Trophoblast cell (in vitro differentiated cells and primary cell): ENCODE data around the gene TENM4.

Source experiments
- DNase-seq, 2 donors: peaks; one replicate each; pipeline ENCODE4 v3.0.0-alpha.2; 2016
- H2AFZ ChIP-seq: 2 replicates; pipeline ENCODE4 v1.6.1; 2013; ENCODE audit warnings: low read length, moderate library complexity, mild to moderate bottlenecking; ENCODE audit not compliant: insufficient read depth, poor library complexity
- H2AK5ac ChIP-seq: 2 replicates; pipeline ENCODE4 v1.6.1; 2013; ENCODE audit warnings: mild to moderate bottlenecking, low read length
- H2BK120ac ChIP-seq: 2 replicates; pipeline ENCODE4 v1.6.1; 2013; ENCODE audit warnings: low read length, mild to moderate bottlenecking, moderate library complexity; ENCODE audit not compliant: insufficient read depth, poor library complexity
- H2BK12ac ChIP-seq: 2 replicates; pipeline ENCODE4 v1.6.1; 2013; ENCODE audit warnings: mild to moderate bottlenecking, low read length, moderate library complexity
- H2BK5ac ChIP-seq: 2 replicates; pipeline ENCODE4 v1.6.1; 2013; ENCODE audit warnings: low read length, low read depth, moderate library complexity, mild to moderate bottlenecking; ENCODE audit not compliant: poor library complexity
- H3K14ac ChIP-seq: 2 replicates; pipeline ENCODE4 v1.6.1; 2013; ENCODE audit warnings: mild to moderate bottlenecking, low read length
- H3K18ac ChIP-seq: 2 replicates; pipeline ENCODE4 v1.6.1; 2013; ENCODE audit warnings: mild to moderate bottlenecking, low read length
- H3K23ac ChIP-seq: 2 replicates; pipeline ENCODE4 v1.6.1; 2013; ENCODE audit warnings: low read length
- H3K27ac ChIP-seq: 2 replicates; pipeline ENCODE4 v1.5.1; 2013; ENCODE audit warnings: low read depth, mild to moderate bottlenecking, inconsistent platforms, low read length, moderate library complexity
- H3K27me3 ChIP-seq: 2 replicates; pipeline ENCODE4 v1.6.1; 2013; ENCODE audit warnings: inconsistent platforms, mild to moderate bottlenecking, low read length, moderate library complexity; ENCODE audit not compliant: insufficient read depth
- H3K36me3 ChIP-seq, 2 experiments: 1 replicate in 1 of 2; 2 replicates in 1 of 2; pipeline ENCODE4 v1.6.1; 2013; ENCODE audit warnings: low read length in 2 of 2, mild to moderate bottlenecking in 2 of 2, moderate library complexity in 1 of 2; ENCODE audit not compliant: insufficient read depth in 2 of 2, control insufficient read depth in 1 of 2
- H3K4ac ChIP-seq: 2 replicates; pipeline ENCODE4 v1.6.1; 2013; ENCODE audit warnings: low read depth, mild to moderate bottlenecking, low read length, moderate library complexity
- H3K4me1 ChIP-seq, 2 experiments: 1 replicate in 1 of 2; 2 replicates in 1 of 2; pipeline ENCODE4 v1.6.1; 2013; ENCODE audit warnings: low read length in 2 of 2, mild to moderate bottlenecking in 2 of 2, moderate library complexity in 1 of 2; ENCODE audit not compliant: insufficient read depth in 2 of 2, control insufficient read depth in 1 of 2
- H3K4me2 ChIP-seq: 2 replicates; pipeline ENCODE4 v1.6.1; 2013; ENCODE audit warnings: inconsistent platforms, mild to moderate bottlenecking, low read length, moderate library complexity
- H3K4me3 ChIP-seq: 2 replicates; pipeline ENCODE4 v1.5.1; 2013; ENCODE audit warnings: mild to moderate bottlenecking, low read depth, low read length, inconsistent platforms
- H3K79me1 ChIP-seq: one replicate; pipeline ENCODE4 v1.6.1; 2013; ENCODE audit warnings: low read length
- H3K79me2 ChIP-seq: 2 replicates; pipeline ENCODE4 v1.6.1; 2013; ENCODE audit warnings: low read length, mild to moderate bottlenecking; ENCODE audit not compliant: control insufficient read depth, insufficient read depth, poor library complexity
- H3K9ac ChIP-seq: 2 replicates; pipeline ENCODE4 v1.6.1; 2013; ENCODE audit warnings: mild to moderate bottlenecking, low read length
- H3K9me3 ChIP-seq: 2 replicates; pipeline ENCODE4 v1.6.1; 2013; ENCODE audit warnings: low read depth, mild to moderate bottlenecking, control low read depth, inconsistent platforms, low read length; ENCODE audit not compliant: insufficient read depth
- H4K12ac ChIP-seq: 2 replicates; pipeline ENCODE4 v1.6.1; 2013; ENCODE audit warnings: low read depth, mild to moderate bottlenecking, low read length, moderate library complexity
- H4K8ac ChIP-seq: 2 replicates; pipeline ENCODE4 v1.6.1; 2013; ENCODE audit warnings: low read depth, mild to moderate bottlenecking, low read length, moderate library complexity
- H4K91ac ChIP-seq: one replicate; pipeline ENCODE4 v1.6.1; 2013; ENCODE audit warnings: low read depth, mild to moderate bottlenecking, low read length, moderate library complexity
- WGBS: extraction: QIAGEN DNeasy Blood & Tissue Kit; methylation state at CpG from one replicate; pipeline ENCODE4 v1.1.7; 2013; ENCODE audit warnings: missing lambda C conversion rate; ENCODE audit not compliant: insufficient read length, insufficient coverage; ENCODE audit errors: extremely low coverage; 5-methylcytosine and 5-hydroxymethylcytosine counted together

The TENM4 gene

GRCh38 chr11:79129702-79130101 lies 311.1 kb downstream of the TENM4 start:
- Histone ChIP-seq H3K14ac (peak overlapping the region; percentile 8), H3K4ac (no peak overlapping the region), H2BK5ac (no peak overlapping the region), H4K12ac (no peak overlapping the region), H4K91ac (no peak overlapping the region), H3K27me3 (no peaks in the 10 kb centered on the region), H3K79me1 (no peaks in the 10 kb centered on the region), H3K4me2 (no peak overlapping the region), H3K4me3 (no peak overlapping the region), H3K9ac (no peak overlapping the region), H2AFZ (no peak overlapping the region), H2AK5ac (no peak overlapping the region), H2BK120ac (no peak overlapping the region), H3K79me2 (no peaks in the 10 kb centered on the region), H3K18ac (no peak overlapping the region), H2BK12ac (no peak overlapping the region), H3K23ac (no peak overlapping the region), H3K9me3 (no peaks in the 10 kb centered on the region), H3K27ac (no peak overlapping the region), H3K4me1 (no peaks in the 10 kb centered on the region), H3K36me3 (no peaks in the 10 kb centered on the region), H4K8ac (no peak overlapping the region)
- no peak for DNase-seq
- no CpG with 5 or more reads among the region's 4 CpGs for WGBS

DNA sequence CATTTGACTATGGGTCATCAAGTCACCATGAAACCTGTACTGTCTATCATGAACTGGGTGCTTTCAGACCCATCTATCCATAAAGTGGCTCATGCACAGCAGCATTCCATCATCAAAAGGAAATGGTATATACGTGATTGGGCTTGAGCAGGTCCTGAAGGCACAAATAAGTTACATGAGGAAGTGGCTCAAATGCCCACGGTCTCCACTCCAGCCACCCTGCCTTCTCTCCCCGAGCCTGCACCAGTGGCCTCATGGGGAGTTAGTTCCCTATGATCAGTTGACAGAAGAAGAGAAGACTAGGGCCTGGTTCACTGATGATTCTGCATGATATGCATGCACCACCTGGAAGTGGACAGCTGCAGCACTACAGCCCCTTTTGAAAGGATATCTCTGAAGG lies 312.5 kb downstream of the TENM4 start:
- Histone ChIP-seq H3K27ac (no peak overlapping the region), H2AK5ac (no peak overlapping the region), H3K23ac (no peak overlapping the region), H3K14ac (no peak overlapping the region), H3K4me3 (no peak overlapping the region), H2AFZ (no peak overlapping the region), H2BK120ac (no peak overlapping the region), H3K4ac (no peak overlapping the region), H2BK12ac (no peak overlapping the region), H3K79me2 (no peaks in the 10 kb centered on the region), H3K27me3 (no peaks in the 10 kb centered on the region), H2BK5ac (no peak overlapping the region), H3K9ac (no peak overlapping the region), H4K12ac (no peak overlapping the region), H3K9me3 (no peaks in the 10 kb centered on the region), H3K18ac (no peak overlapping the region), H4K8ac (no peak overlapping the region), H3K4me2 (no peak overlapping the region), H4K91ac (no peak overlapping the region), H3K36me3 (no peaks in the 10 kb centered on the region), H3K79me1 (no peaks in the 10 kb centered on the region), H3K4me1 (no peaks in the 10 kb centered on the region)
- WGBS, result no CpG with 5 or more reads among the region's 3 CpGs
- DNase-seq, result no peak

DNA sequence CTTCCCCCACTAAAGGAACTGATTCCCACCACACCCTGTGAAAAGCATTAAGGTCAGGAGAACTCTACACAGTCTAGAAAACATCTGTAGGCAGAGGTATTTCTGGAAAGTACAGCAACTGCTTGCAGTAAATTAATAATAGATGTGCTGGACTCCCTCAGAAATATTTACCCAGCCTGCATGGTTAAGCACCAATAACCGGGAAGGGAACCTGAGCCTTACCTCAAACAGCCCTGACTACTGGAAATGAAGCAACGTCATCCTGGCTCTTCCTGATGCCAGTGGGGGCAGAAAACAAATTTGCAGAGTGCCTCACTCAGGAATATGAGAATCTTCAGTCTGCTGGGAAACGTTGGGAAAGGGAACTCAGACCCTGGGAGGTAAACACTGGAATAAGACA lies 318.1 kb downstream of the TENM4 start:
- H4K91ac ChIP-seq, result peak overlapping the region; percentile 21
- no peak overlapping the region for H3K23ac ChIP-seq
- no peak overlapping the region for H3K4ac ChIP-seq
- no peak overlapping the region for H2BK5ac ChIP-seq
- H3K4me1 ChIP-seq, result peaks cover 9% of the 10 kb centered on the region in 2 experiments
- H3K79me1 ChIP-seq, result peaks cover 11% of the 10 kb centered on the region
- peak overlapping the region; percentile 75 for H2BK12ac ChIP-seq
- no peak overlapping the region for H2AFZ ChIP-seq
- H3K4me2 ChIP-seq, result no peak overlapping the region
- H2BK120ac ChIP-seq, result peak overlapping the region; percentile 4
- H3K27me3 ChIP-seq, result no peaks in the 10 kb centered on the region
- no peak overlapping the region for H4K12ac ChIP-seq
- H3K4me3 ChIP-seq, result no peak overlapping the region
- H3K36me3 ChIP-seq, result no peaks in the 10 kb centered on the region
- DNase-seq, result no peak
- no peak overlapping the region for H3K18ac ChIP-seq
- no peak overlapping the region for H3K27ac ChIP-seq
- no peak overlapping the region for H2AK5ac ChIP-seq
- H3K79me2 ChIP-seq, result no peaks in the 10 kb centered on the region
- H3K9ac ChIP-seq, result no peak overlapping the region
- no peak overlapping the region for H4K8ac ChIP-seq
- no CpG with 5 or more reads among the region's 3 CpGs for WGBS
- no peak overlapping the region for H3K14ac ChIP-seq
- H3K9me3 ChIP-seq, result no peaks in the 10 kb centered on the region

- Histone ChIP-seq H2BK5ac (peak overlapping the region; percentile 89), H3K4me1 (peaks cover 15 to 17% of the 10 kb centered on the region in 2 experiments), H3K9me3 (no peaks in the 10 kb centered on the region), H3K4me3 (no peak overlapping the region), H2BK12ac (peak overlapping the region; percentile 67), H3K9ac (no peak overlapping the region), H3K14ac (peak overlapping the region; percentile 77), H3K79me1 (peaks cover 18% of the 10 kb centered on the region), H4K91ac (peak overlapping the region; percentile 90), H3K36me3 (no peaks in the 10 kb centered on the region), H2BK120ac (peak overlapping the region; percentile 89), H4K12ac (no peak overlapping the region), H2AK5ac (peak overlapping the region; percentile 39), H3K4ac (peak overlapping the region; percentile 67), H3K27ac (peak overlapping the region; percentile 24), H3K27me3 (no peaks in the 10 kb centered on the region), H4K8ac (peak overlapping the region; percentile 71), H3K23ac (no peak overlapping the region), H3K4me2 (no peak overlapping the region), H3K79me2 (no peaks in the 10 kb centered on the region), H2AFZ (no peak overlapping the region), H3K18ac (peak overlapping the region; percentile 51)
- no peak for DNase-seq
- no CpG with 5 or more reads among the region's 4 CpGs for WGBS
Measured at GRCh38 chr11:79121351-79121750, 319.5 kb downstream of the TENM4 start.
